NCI-H2029 (cell line): ENCODE measurements around the gene ZDHHC7.

Experiments used
- DNase-seq: peaks from one replicate; lab custom pipeline; 2025; lab: John Stamatoyannopoulos, UW

Gene ZDHHC7

DNA sequence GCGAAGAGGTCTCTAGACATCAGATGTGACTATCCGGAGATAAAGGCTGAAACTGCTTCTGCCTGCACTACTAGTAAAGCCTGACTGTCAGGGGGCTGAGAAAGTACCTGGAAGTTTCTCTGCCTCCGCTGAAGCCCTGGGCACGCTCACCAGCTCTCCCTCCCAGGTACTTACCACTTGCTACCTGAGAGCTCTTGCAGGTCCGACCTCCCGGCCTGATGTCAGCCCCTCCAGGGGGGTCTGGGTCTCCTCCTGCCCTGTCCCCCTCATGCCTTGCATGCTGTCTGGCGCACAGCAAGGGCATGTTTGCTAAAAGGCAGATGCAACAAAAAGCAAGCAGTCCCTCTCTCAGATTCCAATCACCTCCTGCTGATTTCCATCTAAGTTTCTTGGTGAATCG lies 17.4 kb downstream of the ZDHHC7 start:
- DNase-seq: no peak

GRCh38 chr16:84992717-84993075 lies 18.6 kb downstream of the ZDHHC7 start:
- DNase-seq: no peak

DNA sequence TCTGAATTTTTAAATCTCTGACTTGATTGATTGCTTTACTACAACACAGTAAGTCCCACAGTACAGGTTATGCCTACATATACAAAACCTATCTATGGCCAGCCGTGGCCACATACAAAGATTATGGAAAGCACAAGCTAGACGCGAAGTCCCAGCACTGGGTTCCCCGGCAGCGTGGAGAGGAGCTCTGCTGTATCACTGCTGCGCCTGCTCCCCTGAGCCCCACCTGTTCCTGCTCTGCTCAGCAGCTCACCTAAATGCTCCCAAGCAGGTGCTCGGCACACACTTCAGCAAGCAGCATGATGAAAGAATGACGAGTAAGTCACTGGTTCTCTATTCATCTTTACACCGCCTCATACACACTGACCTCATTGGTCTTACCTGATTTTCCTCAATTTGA lies 20.6 kb downstream of the ZDHHC7 start:
- no peak for DNase-seq

- DNase-seq: no peak
These were observed 21.4 kb downstream of the ZDHHC7 start for GRCh38 chr16:84989749-84990620.

DNA sequence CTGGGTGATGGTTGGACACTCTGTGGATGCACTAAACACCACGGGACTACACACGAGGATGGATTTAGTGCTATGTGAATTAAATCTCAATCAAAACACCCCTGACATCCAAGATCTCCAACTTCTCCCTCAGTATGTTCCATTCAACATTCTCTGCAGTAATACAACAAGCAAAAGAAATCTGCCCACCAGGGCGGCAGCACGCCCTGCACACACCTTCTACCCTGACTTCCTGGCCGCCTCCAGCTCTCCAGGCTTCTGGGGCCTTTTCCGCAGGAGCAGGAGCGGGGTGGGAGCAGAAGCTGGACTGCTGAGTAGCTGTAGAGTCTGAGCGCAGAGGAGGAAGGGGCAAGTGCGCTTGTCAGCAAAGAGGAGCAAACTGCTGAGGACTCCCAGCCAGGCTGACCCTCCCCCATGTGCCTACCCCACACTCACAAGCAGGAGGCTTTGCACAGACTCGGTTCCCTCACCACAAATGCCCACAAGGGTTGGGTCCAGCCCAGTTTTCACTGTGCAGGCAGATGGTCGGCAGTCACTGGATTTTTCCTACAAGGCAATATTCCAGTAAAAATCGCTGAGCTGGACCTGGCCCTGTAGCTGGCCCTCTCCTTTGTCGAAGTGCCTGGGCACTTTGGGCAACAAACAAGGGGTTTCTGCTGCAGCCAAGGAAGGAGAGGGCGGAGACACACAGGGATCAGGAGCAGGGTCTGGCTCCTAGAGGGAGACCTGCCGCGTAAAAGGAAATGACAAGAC lies 22.8 kb downstream of the ZDHHC7 start:
- DNase-seq: no peak

- DNase-seq: no peak
These were observed 24.5 kb downstream of the ZDHHC7 start for GRCh38 chr16:84986879-84987278.

- DNase-seq: no peak
These were observed 25.2 kb downstream of the ZDHHC7 start for GRCh38 chr16:84986102-84986501.

GRCh38 chr16:84985079-84986065 lies 26.0 kb downstream of the ZDHHC7 start:
- no peak for DNase-seq

DNA sequence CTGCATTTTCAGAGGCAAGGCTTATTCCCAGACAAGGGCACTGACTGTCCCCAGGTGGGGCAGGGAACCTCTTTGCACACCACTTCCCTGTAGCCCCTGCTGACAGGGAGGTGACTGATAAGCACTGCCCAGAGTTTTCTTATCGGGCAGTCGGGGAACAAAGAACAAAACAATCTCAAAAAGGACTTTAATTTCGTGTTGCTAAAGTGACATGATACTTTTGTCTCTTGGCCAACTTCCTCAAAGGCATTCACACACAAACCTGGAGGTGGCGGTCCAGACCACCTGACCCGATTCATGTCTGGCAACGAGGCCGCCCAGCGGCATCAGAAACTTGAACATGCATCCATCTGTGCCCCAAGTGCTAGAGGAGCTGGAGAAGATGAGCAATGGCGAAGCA lies 28.9 kb downstream of the ZDHHC7 start:
- DNase-seq: no peak

DNA sequence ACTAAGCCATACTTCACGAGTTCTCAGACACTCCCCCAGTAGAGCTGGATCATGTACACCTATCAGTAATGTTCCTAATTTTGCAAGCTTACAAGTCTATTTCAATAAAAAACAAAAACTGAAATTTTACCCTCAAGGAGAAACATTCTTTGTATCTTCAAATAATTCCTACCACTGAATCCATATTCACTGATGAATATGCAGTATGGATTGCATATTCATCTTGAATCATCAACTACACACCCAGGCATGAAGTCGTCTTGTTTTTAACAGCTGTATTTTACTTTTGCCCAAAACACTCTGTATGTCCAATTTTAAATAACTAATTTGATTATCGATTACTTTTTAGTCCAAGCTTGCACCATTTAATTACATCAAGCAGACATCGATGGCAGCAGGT lies 31.8 kb downstream of the ZDHHC7 start:
- no peak for DNase-seq

DNA sequence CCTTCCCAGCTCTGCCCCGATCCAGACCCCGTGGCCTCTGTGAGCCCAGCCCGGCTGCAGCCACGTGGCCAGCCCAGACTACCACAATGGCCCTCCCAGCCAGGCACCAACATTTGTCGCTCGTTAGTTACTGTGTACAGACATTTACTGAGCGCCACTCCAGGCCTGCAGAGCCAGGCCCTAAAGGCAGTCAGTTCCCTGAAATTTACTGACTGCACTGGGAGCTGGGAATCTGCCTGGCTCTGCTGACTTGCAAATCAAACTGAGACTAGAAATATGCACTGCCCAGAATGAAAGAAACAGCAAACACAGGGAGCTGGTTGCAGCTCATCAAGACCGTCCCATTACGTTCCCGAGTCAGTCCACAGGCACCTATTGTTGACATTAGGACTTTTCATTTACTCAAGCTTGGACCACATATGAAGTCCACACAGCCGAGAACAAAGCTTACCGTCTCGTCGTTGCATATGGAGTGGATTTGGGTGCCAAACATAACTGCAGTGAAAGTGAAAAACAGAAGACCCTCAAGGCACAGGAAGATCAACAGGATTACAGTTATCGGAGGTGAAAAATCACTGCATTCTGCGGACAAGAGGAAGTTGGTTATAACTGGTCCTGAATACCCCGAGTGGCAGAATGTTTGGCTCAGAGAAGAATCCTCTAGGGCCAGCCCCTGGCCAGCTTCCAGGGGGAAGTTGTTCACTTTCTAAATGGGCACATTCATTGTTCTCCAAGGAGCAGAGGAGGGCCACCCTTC lies 34.5 kb downstream of the ZDHHC7 start:
- DNase-seq: no peak

- no peak for DNase-seq
These were observed 35.8 kb downstream of the ZDHHC7 start for GRCh38 chr16:84975522-84975921.

- no peak for DNase-seq
These were observed 36.3 kb downstream of the ZDHHC7 start for GRCh38 chr16:84975066-84975465.

GRCh38 chr16:84973776-84974523 lies 37.4 kb downstream of the ZDHHC7 start:
- DNase-seq: no peak

- no peak for DNase-seq
These were observed 38.1 kb downstream of the ZDHHC7 start for GRCh38 chr16:84973236-84973635.

GRCh38 chr16:84970447-84971127 lies 40.7 kb downstream of the ZDHHC7 start:
- no peak for DNase-seq

DNA sequence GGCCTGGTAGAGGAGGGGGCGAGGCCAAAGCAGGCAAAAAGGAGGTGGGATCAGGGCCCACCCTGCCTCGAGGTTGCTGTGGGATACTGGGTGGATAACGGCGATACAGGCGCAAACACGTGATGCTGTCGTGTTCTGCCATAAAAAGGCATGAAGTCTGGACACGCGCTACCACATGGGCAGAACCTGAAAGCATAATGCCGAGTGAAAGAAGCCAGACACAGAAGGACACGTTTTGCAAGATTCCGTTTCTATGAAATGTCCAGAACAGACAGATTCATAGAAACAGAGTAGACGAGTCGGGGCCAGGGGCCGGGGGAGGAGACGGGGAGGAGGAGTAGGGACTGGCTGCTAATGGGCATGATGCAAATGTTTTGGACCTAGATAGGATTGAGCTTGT lies 43.5 kb downstream of the ZDHHC7 start:
- no peak for DNase-seq

- no peak for DNase-seq
These were observed 45.6 kb downstream of the ZDHHC7 start for GRCh38 chr16:84965428-84966415.
